HG03097 (cell line): ENCODE results near the gene CD2.
"Not testable (repeated sequence)": the region's sequence is repeated elsewhere in the genome, so short reads cannot be mapped to it uniquely, and the experiment has no call there.

Experiments used
- ATAC-seq: cut with Tn5 transposase; IDR thresholded peaks from one replicate; pipeline ENCODE4 v1.9.1; 2021; ENCODE audit not compliant: unreplicated experiment, low FRiP score

CD2 gene

DNA sequence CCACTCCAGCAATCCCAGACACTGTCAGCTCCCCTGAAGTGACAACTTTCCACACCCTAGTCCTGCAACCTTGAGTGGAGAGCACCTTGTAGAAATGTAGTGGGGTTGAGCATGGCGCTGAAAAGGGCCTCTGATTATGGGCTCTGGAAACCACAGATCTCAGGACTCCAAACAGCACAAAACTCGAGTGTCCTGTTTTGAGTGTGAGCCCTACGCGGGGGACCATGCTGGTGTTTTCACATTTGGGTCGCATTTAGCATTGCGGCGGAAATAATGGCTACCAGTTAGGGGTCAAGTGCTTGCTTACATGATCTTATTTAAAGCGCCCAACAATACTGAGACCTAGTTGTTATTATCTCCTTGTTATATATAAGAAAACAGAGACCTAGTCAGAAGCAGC lies 1.9 kb downstream of the CD2 start:
- ATAC-seq = not testable (repeated sequence)

GRCh38 chr1:116758456-116758815 lies 4.2 kb downstream of the CD2 start:
- ATAC-seq = not testable (repeated sequence)

- ATAC-seq = no peak
These were observed 5.4 kb downstream of the CD2 start for GRCh38 chr1:116759636-116760035.

- ATAC-seq = no peak
These were observed 6.3 kb downstream of the CD2 start for GRCh38 chr1:116760487-116760886.

DNA sequence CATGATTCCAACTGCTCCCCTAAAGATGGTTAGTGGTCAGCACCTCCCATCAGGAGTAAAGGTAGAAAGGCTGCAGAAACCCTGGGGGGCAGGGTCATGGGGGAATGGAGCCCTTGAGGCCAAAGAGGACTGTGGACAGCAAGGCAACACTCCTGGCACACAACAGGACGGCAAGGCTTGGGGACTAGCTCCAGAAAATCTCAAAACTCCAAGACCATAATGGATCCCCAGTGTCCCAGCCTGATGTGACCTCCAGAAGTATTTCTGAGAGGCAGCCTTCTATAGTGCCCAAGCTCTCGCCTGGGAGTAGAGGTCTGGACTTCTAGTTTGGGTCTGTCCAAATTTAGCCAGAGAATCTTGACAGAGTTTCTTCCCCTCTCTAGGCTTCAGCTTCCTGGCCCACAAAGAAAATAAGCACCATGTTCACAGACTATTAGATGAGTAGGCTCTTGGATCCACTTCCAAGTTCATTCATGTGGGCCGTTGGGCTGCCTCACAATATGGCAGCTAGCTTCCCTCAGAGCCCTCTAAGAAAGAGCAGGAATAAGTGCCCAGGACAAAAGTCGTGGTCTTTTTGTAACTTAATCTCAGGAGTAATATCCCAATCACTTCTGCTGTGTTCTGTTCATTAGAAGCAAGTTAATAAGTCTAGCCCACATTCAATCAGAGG lies 6.9 kb downstream of the CD2 start:
- no peak for ATAC-seq

GRCh38 chr1:116762281-116762680 lies 8.1 kb downstream of the CD2 start:
- ATAC-seq = no peak

GRCh38 chr1:116762781-116763115 lies 8.5 kb downstream of the CD2 start:
- no peak for ATAC-seq

DNA sequence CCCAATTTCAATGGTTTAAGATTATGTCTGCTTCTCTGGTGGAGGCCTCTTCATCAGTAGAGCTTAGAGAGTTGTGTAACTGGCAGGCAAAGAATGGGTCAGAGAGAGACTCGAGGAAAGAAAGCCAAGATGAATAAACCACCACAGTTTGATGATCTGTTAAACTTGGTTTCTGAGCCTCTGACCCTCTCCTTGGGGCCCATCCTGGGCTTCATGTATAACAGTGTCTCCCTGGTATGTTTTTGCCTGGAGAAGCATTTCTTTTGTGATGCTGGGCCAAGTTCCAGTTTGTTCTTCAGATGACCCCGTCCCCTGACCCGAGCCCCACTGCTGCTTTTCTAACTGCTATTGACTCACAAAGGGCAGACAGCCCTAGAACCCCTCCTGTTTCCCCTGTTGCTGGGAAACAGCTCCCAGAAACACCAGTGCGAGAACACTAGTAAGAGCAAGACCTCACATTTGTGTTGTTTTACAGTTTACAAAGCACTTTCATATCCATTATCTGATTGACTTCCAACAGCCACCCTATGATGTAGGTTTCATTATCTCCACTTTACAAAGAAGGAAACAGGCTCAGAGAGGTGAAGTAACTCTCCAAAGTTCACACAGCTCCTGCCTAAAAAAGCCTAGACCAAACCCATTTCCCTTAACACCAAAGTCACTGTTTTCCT lies 9.0 kb downstream of the CD2 start:
- no peak for ATAC-seq

DNA sequence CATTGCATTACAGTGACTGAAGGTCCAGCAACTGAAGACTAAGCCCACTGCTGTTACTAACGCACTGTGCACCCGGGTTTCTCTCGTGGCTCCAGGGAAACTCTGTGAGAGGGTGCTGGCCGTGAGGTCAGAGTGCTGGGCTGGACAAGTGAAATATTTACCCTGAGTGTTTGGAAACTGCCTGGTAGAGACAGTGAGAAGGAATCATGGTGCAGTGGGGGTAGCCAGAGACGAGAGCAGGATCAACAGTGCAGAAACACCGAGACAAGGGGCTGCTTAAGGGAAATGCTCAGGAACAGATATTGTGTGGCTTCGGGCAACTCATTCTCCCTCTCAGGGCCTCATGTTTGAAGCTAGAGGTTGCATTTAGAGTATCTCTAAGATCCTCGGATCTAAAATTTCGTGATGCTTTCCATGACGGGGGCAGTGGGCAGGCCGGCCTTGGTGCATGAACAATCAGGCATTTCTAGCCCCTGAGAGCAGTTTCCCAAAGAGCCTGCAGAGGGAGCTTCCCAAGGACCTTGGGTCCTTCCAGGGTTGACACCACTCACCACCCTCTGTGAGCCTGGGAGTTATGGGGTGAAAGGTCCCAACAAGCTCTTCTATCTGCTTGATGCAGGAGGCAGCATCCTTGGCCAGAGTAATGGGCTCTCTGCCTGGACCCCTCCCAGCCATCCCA lies 9.7 kb downstream of the CD2 start:
- no peak for ATAC-seq

GRCh38 chr1:116764466-116764898 lies 10.3 kb downstream of the CD2 start:
- ATAC-seq = no peak

DNA sequence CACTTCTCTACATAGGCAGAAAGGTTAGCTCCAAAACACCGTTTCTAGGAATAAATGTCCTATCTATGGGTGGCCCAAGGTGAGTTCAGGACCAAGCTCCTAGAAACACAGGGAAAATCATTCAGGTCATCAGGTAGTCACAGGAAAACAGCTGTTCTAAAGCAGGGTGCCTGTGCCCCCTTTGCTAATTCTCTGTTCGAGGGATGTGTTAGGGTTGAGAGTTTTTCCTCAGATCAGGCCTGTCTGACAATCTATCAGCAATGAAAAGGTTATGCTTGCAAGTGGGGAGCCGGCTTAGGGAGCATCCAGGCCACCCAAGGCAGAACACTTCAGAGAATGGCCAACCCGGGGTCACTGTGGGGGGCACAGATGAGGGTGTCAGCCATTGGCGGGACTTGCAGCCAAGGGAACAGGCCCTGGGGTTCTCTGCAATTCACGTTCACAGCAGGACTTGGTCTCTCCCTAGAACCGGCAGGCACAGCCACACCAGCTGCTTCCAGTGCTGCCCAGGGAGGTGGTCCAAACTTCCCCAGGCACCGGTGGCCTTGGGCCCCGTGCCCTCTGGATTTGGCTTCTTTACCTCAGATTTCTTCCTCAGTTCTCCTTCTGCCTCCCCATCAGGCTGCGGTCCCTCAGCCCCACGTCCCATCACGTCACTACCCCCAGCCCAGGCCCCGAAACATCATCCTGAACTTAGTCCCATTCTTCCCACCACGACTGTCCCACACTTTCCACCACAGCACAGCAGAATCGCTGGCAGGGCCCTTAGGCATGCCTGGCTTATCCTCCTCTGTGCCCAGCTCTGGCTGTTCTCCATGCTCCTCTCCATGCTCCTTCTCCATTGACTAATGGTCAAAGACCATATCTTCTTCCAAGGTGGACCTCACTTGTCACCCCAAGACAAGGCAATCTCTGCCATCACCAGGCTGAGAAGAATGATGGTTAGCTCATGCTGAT lies 11.0 kb downstream of the CD2 start:
- no peak for ATAC-seq

DNA sequence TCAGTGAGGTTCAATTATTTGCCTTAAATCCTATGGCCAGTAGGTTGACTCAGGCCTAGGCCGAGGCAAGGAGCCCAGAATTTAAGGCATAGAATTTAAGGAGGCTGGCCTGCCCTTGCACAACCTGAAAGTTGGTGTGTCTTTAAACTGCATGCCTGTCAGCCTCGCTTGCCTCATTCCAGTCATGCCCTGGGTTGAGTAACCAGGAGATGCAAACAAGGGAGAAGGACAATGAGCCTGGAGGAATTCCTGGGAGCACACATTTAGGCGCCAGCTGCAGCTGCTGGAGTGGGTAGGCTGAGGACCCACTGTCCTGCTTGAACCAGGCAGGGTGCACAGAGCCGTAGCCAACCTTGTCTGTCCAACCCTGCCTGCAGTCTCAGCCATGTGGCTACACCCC lies 11.7 kb downstream of the CD2 start:
- ATAC-seq = no peak

GRCh38 chr1:116766616-116767469 lies 12.6 kb downstream of the CD2 start:
- no peak for ATAC-seq

GRCh38 chr1:116767782-116768382 lies 13.7 kb downstream of the CD2 start:
- ATAC-seq = no peak

DNA sequence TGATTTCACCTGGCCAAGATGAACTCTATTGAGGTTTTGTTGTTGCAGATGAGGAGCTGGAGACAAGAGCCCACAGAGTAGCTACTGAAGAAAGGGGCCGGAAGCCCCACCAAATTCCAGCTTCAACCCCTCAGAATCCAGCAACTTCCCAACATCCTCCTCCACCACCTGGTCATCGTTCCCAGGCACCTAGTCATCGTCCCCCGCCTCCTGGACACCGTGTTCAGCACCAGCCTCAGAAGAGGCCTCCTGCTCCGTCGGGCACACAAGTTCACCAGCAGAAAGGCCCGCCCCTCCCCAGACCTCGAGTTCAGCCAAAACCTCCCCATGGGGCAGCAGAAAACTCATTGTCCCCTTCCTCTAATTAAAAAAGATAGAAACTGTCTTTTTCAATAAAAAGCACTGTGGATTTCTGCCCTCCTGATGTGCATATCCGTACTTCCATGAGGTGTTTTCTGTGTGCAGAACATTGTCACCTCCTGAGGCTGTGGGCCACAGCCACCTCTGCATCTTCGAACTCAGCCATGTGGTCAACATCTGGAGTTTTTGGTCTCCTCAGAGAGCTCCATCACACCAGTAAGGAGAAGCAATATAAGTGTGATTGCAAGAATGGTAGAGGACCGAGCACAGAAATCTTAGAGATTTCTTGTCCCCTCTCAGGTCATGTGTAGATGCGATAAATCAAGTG lies 14.3 kb downstream of the CD2 start:
- no peak for ATAC-seq

- ATAC-seq = no peak
These were observed 14.8 kb downstream of the CD2 start for GRCh38 chr1:116769104-116769452.

GRCh38 chr1:116769561-116769977 lies 15.3 kb downstream of the CD2 start:
- peak; percentile 82 for ATAC-seq

DNA sequence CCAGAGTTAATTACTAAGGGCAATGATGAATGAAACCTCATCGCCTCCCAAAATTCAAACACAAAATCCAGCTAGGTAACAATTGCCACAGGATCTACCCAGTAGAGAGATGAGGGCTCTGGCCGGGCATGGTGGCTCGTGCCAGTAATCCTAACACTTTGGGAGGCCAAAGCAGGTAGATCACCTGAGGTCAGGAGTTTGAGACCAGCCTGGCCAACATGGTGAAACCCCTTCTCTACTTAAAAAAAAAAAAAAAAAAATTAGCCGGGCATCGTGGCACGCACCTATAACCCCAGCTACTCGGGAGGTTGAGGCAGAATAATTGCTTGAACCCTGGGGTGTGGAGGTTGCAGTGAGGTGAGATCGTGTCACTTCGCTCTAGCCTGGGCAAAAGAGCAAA lies 15.8 kb downstream of the CD2 start:
- ATAC-seq = no peak

DNA sequence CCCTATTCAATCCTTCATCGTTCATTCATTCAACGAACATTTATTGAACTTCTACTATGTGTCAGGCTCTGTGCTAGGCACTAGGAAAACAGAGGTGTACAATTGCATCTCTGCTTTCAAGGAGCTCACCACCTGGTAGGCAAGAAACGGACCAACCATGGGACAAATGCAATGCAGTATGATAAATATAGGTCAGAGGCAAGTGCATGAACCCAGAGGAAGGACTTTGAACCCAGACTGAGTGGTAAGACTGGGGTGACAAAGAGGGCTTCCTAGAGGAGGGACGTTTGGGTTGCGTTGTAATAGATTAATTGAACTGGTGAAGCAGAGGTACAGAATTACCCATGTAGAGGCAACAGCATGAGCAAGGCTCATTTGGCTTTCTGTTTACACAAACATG lies 16.4 kb downstream of the CD2 start:
- no peak for ATAC-seq
